Left lung (tissue), 10 donors: ENCODE measurements around the gene IGSF9B. TPM values are rescaled to one million over a fixed set of nuclear protein-coding genes. Genes with fewer than 3 reads are reported as not detected.

ENCODE experiments used
- ATAC-seq: fragments of 200-7000 bp; cut with Tn5 transposase; one replicate; pipeline ENCODE4 v1.9.1; 2020; ENCODE audit warnings: moderate library complexity
- DNase-seq, 4 donors: peaks; one replicate each; pipeline ENCODE4 v3.0.0-alpha.2; 2013 to 2020
- H3K27ac ChIP-seq, 2 donors: fragments of 200-600 bp; sonication (generic) in 1 of 2; one replicate each; pipeline versions ENCODE4 v1.5.0 to v1.8.0; 2020 to 2021
- H3K27me3 ChIP-seq, 2 donors: fragments of 200-600 bp; sonication (generic) in 1 of 2; one replicate each; pipeline versions ENCODE4 v1.5.0 to v1.8.0; 2020 to 2021
- H3K36me3 ChIP-seq, 2 donors: fragments of 200-600 bp; sonication (generic) in 1 of 2; one replicate each; pipeline versions ENCODE4 v1.5.0 to v1.8.0; 2020 to 2021
- H3K4me1 ChIP-seq, 2 donors: fragments of 200-600 bp; one replicate each; pipeline ENCODE4 v1.8.0; 2021
- H3K4me3 ChIP-seq, 2 donors: fragments of 200-600 bp; sonication (generic) in 1 of 2; one replicate each; pipeline versions ENCODE4 v1.5.0 to v1.8.0; 2020 to 2021; ENCODE audit warnings: mild to moderate bottlenecking in 1 of 2
- H3K9me3 ChIP-seq, 2 donors: fragments of 200-600 bp; sonication (generic) in 1 of 2; one replicate each; pipeline versions ENCODE4 v1.5.0 to v1.8.0; 2020 to 2021
- CTCF ChIP-seq, 2 donors: fragments of 200-600 bp; sonication (generic) in 1 of 2; IDR thresholded peaks; one replicate each; pipeline versions ENCODE4 v1.5.0 to v1.8.0; 2021; ENCODE audit warnings: antibody characterized with exemption in 2 of 2
- intact Hi-C, 2 donors: fragments of 100-400 bp; cut with DNase I; formaldehyde crosslinking; loops; one replicate each; pipeline versions ENCODE4 v1.11.2 to v1.14.2; 2022
- polyA plus RNA-seq, 6 donors: library from polyadenylated mRNA; unstranded; fragments of 120-200 nt; gene quantifications; one replicate each; pipeline ENCODE4 v1.2.1, GENCODE V29; 2013; ENCODE audit not compliant: insufficient read length in 6 of 6
- total RNA-seq, 2 donors: library from RNA; stranded (reverse); fragmentation: NEBNext Ultra II Directional; extraction: Animal tissue kit (Norgen Biotek cat#: 25700); gene quantifications; one replicate each; pipeline ENCODE4 v1.2.1, GENCODE V29; 2021
- donor health status: DM: no; HTN: yes; CAD: no.
- donor health status: DM: no; HTN: no; CAD: no.

The IGSF9B gene
- total and polyA plus RNA-seq, 8 donors, result 1.8 to 9.9 (median 2.8) TPM

- intact Hi-C loops, result no loop called here
- Histone ChIP-seq H3K27ac (no peak overlapping the region), H3K36me3 (no peaks in the 10 kb centered on the region), H3K4me1 (no peaks in the 10 kb centered on the region), H3K27me3 (peaks cover 0 to 5% of the 10 kb centered on the region in 2 donors), H3K9me3 (no peaks in the 10 kb centered on the region), H3K4me3 (no peak overlapping the region)
- DNase-seq, result no peak
- no peak for ATAC-seq
- TF ChIP-seq CTCF (IDR thresholded peaks at IDR 0.05), result no peak
Observed at GRCh38 chr11:133865466-133865865, 91.3 kb downstream of the IGSF9B start.

GRCh38 chr11:133864756-133865155 is 92.0 kb downstream of the IGSF9B start:
- Histone ChIP-seq H3K4me1 (no peaks in the 10 kb centered on the region), H3K9me3 (no peaks in the 10 kb centered on the region), H3K36me3 (no peaks in the 10 kb centered on the region), H3K27me3 (peaks cover 0 to 8% of the 10 kb centered on the region in 2 donors), H3K27ac (no peak overlapping the region), H3K4me3 (no peak overlapping the region)
- no peak for TF ChIP-seq CTCF (IDR thresholded peaks at IDR 0.05)
- intact Hi-C loops, result no loop called here
- no peak for ATAC-seq
- no peak for DNase-seq

GRCh38 chr11:133860151-133860550 is 96.6 kb downstream of the IGSF9B start:
- no peak for TF ChIP-seq CTCF (IDR thresholded peaks at IDR 0.05)

More at GRCh38 chr11:133860151-133860550, 96.6 kb downstream of the IGSF9B start:
- intact Hi-C loops, result no loop called here
- H3K36me3 ChIP-seq, result no peaks in the 10 kb centered on the region
- H3K9me3 ChIP-seq, result no peaks in the 10 kb centered on the region
- no peak overlapping the region for H3K4me3 ChIP-seq
- ATAC-seq (no peak), DNase-seq (no peak)
- H3K27me3 ChIP-seq, result peaks cover 0 to 13% of the 10 kb centered on the region in 2 donors
- no peaks in the 10 kb centered on the region for H3K4me1 ChIP-seq
- H3K27ac ChIP-seq, result no peak overlapping the region

Other genes starting within 250 kb of the IGSF9B start
- not detected for gene SPATA19, start 111.5 kb downstream of the IGSF9B start, total RNA-seq
- gene SPATA19, start 111.5 kb downstream of the IGSF9B start, polyA plus RNA-seq, result not detected
- 10 to 100 TPM; 29.4 to 31.2 TPM for gene JAM3, start 112.1 kb upstream of the IGSF9B start, total RNA-seq
- gene JAM3, start 112.1 kb upstream of the IGSF9B start, polyA plus RNA-seq, result 10 to 100 TPM; 70.2 to 85.4 (median 74.0) TPM